GM21825 (cell line): Measurements from ENCODE around the gene SULT1E1.

Source experiments
- ATAC-seq: cut with Tn5 transposase; IDR thresholded peaks from one replicate; pipeline ENCODE4 v1.9.1; 2021; ENCODE audit warnings: mild to moderate bottlenecking, moderate library complexity; ENCODE audit not compliant: unreplicated experiment

SULT1E1 gene

GRCh38 chr4:69800599-69800998 is 59.3 kb downstream of the SULT1E1 start:
- ATAC-seq: no peak

- ATAC-seq: no peak
Measured at GRCh38 chr4:69799337-69799736, 60.6 kb downstream of the SULT1E1 start.

GRCh38 chr4:69793732-69794131 is 66.2 kb downstream of the SULT1E1 start:
- ATAC-seq: no peak
